ENCODE results near the gene RNF38. TPM values are rescaled to one million over a fixed set of nuclear protein-coding genes. Genes with fewer than 3 reads are reported as not detected.

Gene RNF38
- total and polyA plus RNA-seq, 2 donors (not counting 3 experiments of a cell fraction or from before 2014, with no cell fraction given), result 36.7 to 47.2 TPM

DNA sequence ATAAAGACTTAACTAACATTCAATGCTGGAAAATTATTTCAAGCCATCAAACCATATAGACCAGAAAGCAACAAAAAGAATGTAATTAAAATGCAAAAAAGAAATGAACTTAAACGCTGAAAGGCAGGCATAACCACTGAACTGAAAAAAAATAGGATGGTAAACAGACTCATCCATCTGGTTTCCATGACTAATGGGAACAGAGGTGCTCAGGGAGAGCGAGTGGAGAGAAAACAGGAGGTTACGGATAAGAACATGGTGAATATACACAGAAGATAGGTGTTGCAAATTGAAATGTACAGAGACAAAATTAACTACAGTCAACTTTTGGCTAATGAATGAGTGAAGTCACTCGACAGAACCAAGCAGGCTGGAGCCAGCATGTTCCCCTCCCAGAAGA, 43.5 kb upstream of the RNF38 start:
- Histone ChIP-seq H2AFZ (ENCODE audit: low read depth, low read length) (no peak overlapping the region), H3K9ac (replicated peaks; ENCODE audit: extremely low read depth, insufficient read depth, low read length) (no peak overlapping the region), H3K4me2 (ENCODE audit: insufficient read depth, low read length) (no peak overlapping the region), H4K20me1 (replicated peaks; ENCODE audit: control insufficient read depth, extremely low read depth, insufficient read depth, low read length) (no peaks in the 10 kb centered on the region), H3K79me2 (ENCODE audit: control insufficient read depth, insufficient read depth, low read length) (peaks cover 36% of the 10 kb centered on the region), H3K27ac (ENCODE audit: insufficient read depth, low read depth, low read length) (no peak overlapping the region), H3K36me3 (ENCODE audit: control insufficient read depth in 2 of 2, extremely low read depth in 1 of 2, insufficient read depth in 2 of 2, low read length in 2 of 2) (no peaks in the 10 kb centered on the region), H3K9me1 (replicated peaks; ENCODE audit: control insufficient read depth, extremely low read depth, insufficient read depth, low read length) (no peaks in the 10 kb centered on the region), H3K4me1 (ENCODE audit: control insufficient read depth, extremely low read depth, insufficient read depth, low read length) (peaks cover 4% of the 10 kb centered on the region), H3K9me3 (replicated peaks; ENCODE audit: control insufficient read depth, insufficient read depth, low read length) (no peaks in the 10 kb centered on the region), H3K4me3 (replicated peaks in 1 of 3; ENCODE audit: insufficient read depth in 1 of 3, low read depth in 1 of 3, low read length in 3 of 3) (no peak overlapping the region), H3K27me3 (ENCODE audit: control insufficient read depth in 2 of 2, insufficient read depth in 2 of 2, low read length in 2 of 2) (no peaks in the 10 kb centered on the region)
- ChIA-PET CTCF (interaction anchor here (1.2 to 3.1 kb wide), 2 partner anchors 12 to 36 kb away, joined by 3 to 23 read pairs; no protein-coding TSS in a partner anchor), POLR2A (no interaction called here)
- no peak for DNase-seq (ENCODE audit: low read depth, low spot score)
- intact Hi-C loops (cut with micrococcal nuclease) (no loop called here), dilution Hi-C loops (cut with MboI; ENCODE audit: extremely low pct_ligation_motif_present, low sequenced_read_pairs) (no loop called here)
- TF ChIP-seq EZH2 (IDR thresholded peaks at IDR 0.05; ENCODE audit: borderline replicate concordance, low read depth, low read length, severe bottlenecking) (no peak), MYC (IDR thresholded peaks at IDR 0.05; ENCODE audit: low read depth, low read length) (no peak), GATA2 (IDR thresholded peaks at IDR 0.05; ENCODE audit: insufficient read depth, insufficient read length, low read depth, low read length) (no peak), POLR2AphosphoS5 (IDR thresholded peaks at IDR 0.05; ENCODE audit: insufficient read depth, low read depth, low read length) (no peak)
- TF ChIP-seq, protein P1, sequence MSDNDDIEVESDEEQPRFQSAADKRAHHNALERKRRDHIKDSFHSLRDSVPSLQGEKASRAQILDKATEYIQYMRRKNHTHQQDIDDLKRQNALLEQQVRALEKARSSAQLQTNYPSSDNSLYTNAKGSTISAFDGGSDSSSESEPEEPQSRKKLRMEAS (IDR thresholded peaks at IDR 0.05; ENCODE audit: insufficient read depth, insufficient read length), result no peak
- FAIRE-seq, result no peak
- no TSS peak for BruUV-seq (replicated peaks)

DNA sequence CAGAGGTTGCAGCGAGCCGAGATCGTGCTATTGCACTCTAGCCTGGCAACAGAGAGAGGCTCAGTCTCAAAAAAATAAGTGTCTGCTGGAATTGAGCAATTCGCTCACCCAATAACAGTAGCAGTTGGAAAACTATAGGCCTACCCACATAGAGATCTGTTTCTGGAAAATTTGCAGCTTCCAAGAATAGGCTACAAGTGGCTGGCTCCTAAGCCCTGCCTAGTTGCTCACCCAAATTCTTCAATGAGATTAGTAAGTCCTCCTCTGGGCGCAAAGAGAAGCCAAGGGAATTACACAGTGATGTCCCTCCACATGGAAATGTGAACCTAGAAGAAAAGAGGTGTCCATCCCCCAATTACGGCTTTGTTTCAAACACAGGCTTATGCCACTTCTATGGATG, 42.6 kb upstream of the RNF38 start:
- ChIA-PET CTCF (interaction anchor here (2.6 to 3.1 kb wide), 2 partner anchors 8 to 35 kb away, joined by 23 to 26 read pairs; no protein-coding TSS in a partner anchor), POLR2A (no interaction called here)
- no peaks in the 10 kb centered on the region for H4K20me1 ChIP-seq (replicated peaks; ENCODE audit: control insufficient read depth, extremely low read depth, insufficient read depth, low read length)
- no peak overlapping the region for H3K9ac ChIP-seq (replicated peaks; ENCODE audit: extremely low read depth, insufficient read depth, low read length)
- no peaks in the 10 kb centered on the region for H3K27me3 ChIP-seq (ENCODE audit: control insufficient read depth in 2 of 2, insufficient read depth in 2 of 2, low read length in 2 of 2)
- no peaks in the 10 kb centered on the region for H3K9me3 ChIP-seq (replicated peaks; ENCODE audit: control insufficient read depth, insufficient read depth, low read length)
- no peak overlapping the region for H3K27ac ChIP-seq (ENCODE audit: insufficient read depth, low read depth, low read length)
- no peaks in the 10 kb centered on the region for H3K9me1 ChIP-seq (replicated peaks; ENCODE audit: control insufficient read depth, extremely low read depth, insufficient read depth, low read length)
- no peak for DNase-seq (ENCODE audit: low read depth, low spot score)
- no peak overlapping the region for H3K4me3 ChIP-seq (replicated peaks in 1 of 3; ENCODE audit: insufficient read depth in 1 of 3, low read depth in 1 of 3, low read length in 3 of 3)
- TF ChIP-seq FOS (IDR thresholded peaks at IDR 0.05; ENCODE audit: borderline replicate concordance, insufficient read depth, low read length), result no peak
- TF ChIP-seq POLR2A (IDR thresholded peaks at IDR 0.05; ENCODE audit: low read depth, low read length), result no peak
- TF ChIP-seq EZH2 (IDR thresholded peaks at IDR 0.05; ENCODE audit: borderline replicate concordance, low read depth, low read length, severe bottlenecking), result no peak
- TF ChIP-seq MYC (IDR thresholded peaks at IDR 0.05; ENCODE audit: low read depth, low read length), result no peak
- TF ChIP-seq, protein P1 (IDR thresholded peaks at IDR 0.05; ENCODE audit: insufficient read depth, insufficient read length), result no peak
- TF ChIP-seq, protein P2, sequence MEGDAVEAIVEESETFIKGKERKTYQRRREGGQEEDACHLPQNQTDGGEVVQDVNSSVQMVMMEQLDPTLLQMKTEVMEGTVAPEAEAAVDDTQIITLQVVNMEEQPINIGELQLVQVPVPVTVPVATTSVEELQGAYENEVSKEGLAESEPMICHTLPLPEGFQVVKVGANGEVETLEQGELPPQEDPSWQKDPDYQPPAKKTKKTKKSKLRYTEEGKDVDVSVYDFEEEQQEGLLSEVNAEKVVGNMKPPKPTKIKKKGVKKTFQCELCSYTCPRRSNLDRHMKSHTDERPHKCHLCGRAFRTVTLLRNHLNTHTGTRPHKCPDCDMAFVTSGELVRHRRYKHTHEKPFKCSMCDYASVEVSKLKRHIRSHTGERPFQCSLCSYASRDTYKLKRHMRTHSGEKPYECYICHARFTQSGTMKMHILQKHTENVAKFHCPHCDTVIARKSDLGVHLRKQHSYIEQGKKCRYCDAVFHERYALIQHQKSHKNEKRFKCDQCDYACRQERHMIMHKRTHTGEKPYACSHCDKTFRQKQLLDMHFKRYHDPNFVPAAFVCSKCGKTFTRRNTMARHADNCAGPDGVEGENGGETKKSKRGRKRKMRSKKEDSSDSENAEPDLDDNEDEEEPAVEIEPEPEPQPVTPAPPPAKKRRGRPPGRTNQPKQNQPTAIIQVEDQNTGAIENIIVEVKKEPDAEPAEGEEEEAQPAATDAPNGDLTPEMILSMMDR (IDR thresholded peaks at IDR 0.05; ENCODE audit: extremely low read depth in 1 of 2, insufficient read depth in 1 of 2, low read depth in 1 of 2, low read length in 2 of 2), result no peak
- TF ChIP-seq JUN (IDR thresholded peaks at IDR 0.05; ENCODE audit: borderline replicate concordance, insufficient read depth, insufficient read length, low read depth), result no peak
- no peak for TF ChIP-seq GATA2 (IDR thresholded peaks at IDR 0.05; ENCODE audit: insufficient read depth, insufficient read length, low read depth, low read length)
- TF ChIP-seq POLR2AphosphoS5 (IDR thresholded peaks at IDR 0.05; ENCODE audit: insufficient read depth, low read depth, low read length), result no peak
- BruUV-seq (replicated peaks), result no TSS peak
- peaks cover 33% of the 10 kb centered on the region for H3K79me2 ChIP-seq (ENCODE audit: control insufficient read depth, insufficient read depth, low read length)
- H3K4me2 ChIP-seq (ENCODE audit: insufficient read depth, low read length), result no peak overlapping the region
- FAIRE-seq, result no peak
- peaks cover 4% of the 10 kb centered on the region for H3K4me1 ChIP-seq (ENCODE audit: control insufficient read depth, extremely low read depth, insufficient read depth, low read length)
- H3K36me3 ChIP-seq (ENCODE audit: control insufficient read depth in 2 of 2, extremely low read depth in 1 of 2, insufficient read depth in 2 of 2, low read length in 2 of 2), result no peaks in the 10 kb centered on the region
- intact Hi-C loops (cut with micrococcal nuclease) (no loop called here), dilution Hi-C loops (cut with MboI; ENCODE audit: extremely low pct_ligation_motif_present, low sequenced_read_pairs) (no loop called here)
- no peak overlapping the region for H2AFZ ChIP-seq (ENCODE audit: low read depth, low read length)
